Inflammatory macrophage treated with lipopolysaccharide for 1 hour (primary cell): ENCODE data around the gene NF2.

Experiments
- DNase-seq, 2 donors: peaks; one replicate each; pipeline ENCODE4 v3.0.0-alpha.2; 2020 to 2022

NF2 gene

GRCh38 chr22:29632672-29633071 is 29.2 kb downstream of the NF2 start:
- no peak for DNase-seq

DNA sequence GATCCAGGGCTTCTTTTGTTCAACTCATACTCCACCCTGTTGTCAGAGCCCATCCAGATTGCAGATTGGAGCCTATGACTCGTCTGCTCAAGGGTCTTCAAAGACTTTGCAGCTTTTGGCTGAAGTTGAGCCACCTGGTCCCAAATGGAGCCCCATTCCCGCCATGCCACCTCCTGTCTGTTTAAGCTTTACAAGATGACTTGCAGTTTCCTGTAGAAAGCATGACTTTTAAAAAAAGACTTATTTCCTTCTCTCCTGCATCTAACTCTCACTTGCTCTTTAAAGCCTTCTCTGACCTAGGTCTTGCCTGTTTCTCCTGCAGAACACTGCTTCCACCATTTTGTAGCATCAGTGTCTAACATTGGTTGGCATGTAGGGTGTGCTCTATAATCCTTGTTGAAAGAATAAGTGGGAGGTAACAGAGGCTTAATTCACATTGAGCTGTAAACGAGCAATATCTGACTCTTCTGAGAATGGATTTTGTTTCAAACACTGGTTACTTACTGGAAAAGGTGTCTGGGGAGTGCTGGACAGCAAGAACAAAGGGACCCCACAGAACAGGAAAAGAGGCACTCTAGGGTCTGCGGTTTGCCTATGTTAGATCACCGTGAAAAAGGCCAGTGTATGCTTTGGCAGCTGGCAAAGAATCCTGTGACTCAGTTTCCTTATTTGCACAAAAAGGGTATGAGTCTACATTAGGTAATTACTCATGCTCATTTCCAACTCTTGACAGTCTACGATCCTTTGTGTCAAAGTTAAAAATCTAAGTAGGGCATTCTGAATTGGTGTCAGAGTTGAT is 30.3 kb downstream of the NF2 start:
- no peak for DNase-seq

- DNase-seq: no peak
These were observed 31.4 kb downstream of the NF2 start for GRCh38 chr22:29634847-29635246.

- peak; percentile 20 to 48 for DNase-seq
These were observed 32.4 kb downstream of the NF2 start for GRCh38 chr22:29635734-29636357.

DNA sequence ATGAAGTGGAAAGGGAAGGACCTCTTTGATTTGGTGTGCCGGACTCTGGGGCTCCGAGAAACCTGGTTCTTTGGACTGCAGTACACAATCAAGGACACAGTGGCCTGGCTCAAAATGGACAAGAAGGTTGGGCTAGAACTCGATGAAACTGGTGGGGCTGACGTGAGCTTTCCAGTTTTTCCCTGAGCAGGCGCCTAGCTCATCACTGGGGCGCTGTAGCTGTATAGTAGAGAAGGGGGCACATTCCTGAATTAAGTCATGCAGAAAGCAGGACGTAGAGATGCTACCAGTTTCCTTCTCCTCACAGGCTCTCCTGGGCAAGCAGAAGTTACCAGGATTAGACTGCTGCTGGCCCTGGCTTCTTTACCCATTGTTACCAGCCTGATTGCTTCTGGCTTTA is 33.3 kb downstream of the NF2 start:
- no peak for DNase-seq

DNA sequence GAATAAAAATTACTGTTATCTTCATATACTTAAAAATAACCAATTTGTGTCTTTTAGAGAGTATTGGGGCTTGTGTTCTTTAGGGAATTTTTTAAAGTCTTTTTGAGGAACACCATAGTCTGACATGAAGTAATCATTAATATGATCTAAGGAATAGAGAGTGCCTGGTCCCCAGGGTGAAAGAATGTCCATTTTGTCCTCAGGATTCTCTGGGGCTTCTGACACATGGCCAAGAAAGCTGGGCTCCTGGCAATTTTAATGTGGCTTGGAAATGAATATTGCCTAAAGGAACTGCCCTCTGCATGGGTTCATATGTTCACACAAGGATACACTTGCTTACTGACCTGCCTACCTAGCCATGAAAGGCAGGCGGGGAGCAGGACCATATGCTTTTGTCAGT is 33.7 kb downstream of the NF2 start:
- no peak for DNase-seq

GRCh38 chr22:29638678-29639077 is 35.2 kb downstream of the NF2 start:
- DNase-seq: no peak

DNA sequence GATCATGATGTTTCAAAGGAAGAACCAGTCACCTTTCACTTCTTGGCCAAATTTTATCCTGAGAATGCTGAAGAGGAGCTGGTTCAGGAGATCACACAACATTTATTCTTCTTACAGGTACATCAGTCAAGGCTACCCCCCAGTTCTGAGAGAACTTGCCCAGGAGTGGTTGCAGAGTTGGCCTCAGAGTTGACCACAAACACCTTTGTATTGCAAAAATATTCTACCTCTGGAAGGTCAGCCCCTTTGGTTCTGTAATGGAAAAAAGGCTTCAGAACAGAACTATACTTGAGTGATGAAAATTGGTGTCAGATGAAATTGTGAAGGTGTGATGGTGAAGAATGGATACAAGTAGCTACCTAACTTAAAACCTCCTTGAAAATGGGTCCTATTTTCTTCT is 35.7 kb downstream of the NF2 start:
- no peak for DNase-seq

- peak; percentile 55 to 60 for DNase-seq
These were observed 37.7 kb downstream of the NF2 start for GRCh38 chr22:29641042-29641699.

- DNase-seq: no peak
These were observed 38.4 kb downstream of the NF2 start for GRCh38 chr22:29641700-29642330.

DNA sequence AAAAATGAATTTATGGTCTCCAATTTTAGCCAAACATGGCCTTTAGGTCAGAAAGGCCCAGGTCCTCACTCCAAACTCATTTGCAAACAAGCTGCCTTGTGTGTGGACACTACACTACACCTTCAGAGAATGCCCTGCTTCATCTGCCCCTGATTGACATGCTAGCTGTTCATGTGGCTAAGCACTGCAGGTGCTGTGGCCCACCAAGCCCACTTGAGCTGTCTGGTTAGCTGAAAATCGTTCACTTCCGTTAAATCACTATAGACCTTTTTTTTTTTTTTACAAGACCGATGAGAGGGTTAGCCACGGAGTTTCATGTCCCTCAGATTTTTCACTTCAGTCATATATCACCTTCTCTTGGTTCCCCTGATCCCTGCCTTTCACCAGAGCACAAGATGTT is 39.3 kb downstream of the NF2 start:
- no peak for DNase-seq

DNA sequence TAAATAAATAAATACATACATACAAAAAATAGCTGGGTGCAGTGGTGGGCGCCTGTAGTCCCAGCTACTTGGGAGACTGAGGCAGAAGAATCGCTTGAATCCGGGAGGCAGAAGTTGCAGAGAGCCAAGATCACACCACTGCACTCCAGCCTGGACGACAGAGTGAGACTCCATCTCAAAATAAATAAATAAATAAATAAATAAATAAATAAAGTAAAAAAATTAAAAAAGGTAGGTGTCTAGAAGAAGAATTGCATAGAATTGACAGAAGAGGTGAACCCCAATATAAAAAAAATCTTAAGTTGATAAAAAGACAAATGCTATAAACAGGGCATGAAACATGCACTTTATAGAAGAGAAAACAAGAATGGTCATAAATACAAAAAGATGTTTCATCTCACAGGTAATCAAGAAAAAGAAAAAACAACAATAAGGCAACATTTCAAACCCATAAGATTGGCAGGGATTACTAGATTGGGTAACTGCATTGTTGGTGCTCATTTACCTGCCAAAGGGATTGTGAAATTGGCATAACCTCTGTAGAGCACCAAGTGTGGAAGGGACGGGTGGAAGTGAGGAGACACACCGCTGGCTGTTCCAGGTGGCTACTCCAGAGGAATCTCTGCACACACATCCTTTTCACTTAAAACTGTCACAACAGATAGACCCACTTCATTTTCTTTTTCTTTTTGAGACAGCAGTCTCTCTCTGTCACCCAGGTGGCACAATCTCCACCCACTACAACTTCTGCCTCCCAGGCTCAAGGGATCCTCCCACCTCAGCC is 44.7 kb downstream of the NF2 start:
- DNase-seq: no peak

GRCh38 chr22:29650370-29650769 is 46.9 kb downstream of the NF2 start:
- DNase-seq: no peak

DNA sequence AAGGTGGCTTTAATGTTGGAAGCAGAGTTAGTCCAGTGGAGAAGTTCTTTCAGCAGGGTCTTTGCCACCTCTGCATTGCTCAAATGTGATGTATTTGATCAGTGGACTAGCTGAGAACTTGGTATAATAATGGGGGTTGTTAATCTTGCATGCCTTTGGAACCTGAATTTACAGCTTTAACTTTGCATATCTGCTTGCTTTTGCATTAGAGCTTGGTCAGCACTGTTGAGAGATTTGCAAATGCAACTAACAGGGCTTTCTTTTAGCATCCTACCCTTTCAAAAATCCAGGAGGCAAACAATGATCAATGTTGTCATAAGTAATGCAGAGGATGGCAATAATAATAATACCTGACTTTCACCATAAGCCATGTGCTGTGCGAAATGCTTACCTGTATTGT is 48.2 kb downstream of the NF2 start:
- DNase-seq: no peak

- DNase-seq: no peak
These were observed 51.0 kb downstream of the NF2 start for GRCh38 chr22:29654420-29654819.

- no peak for DNase-seq
These were observed 51.4 kb downstream of the NF2 start for GRCh38 chr22:29654882-29655281.

DNA sequence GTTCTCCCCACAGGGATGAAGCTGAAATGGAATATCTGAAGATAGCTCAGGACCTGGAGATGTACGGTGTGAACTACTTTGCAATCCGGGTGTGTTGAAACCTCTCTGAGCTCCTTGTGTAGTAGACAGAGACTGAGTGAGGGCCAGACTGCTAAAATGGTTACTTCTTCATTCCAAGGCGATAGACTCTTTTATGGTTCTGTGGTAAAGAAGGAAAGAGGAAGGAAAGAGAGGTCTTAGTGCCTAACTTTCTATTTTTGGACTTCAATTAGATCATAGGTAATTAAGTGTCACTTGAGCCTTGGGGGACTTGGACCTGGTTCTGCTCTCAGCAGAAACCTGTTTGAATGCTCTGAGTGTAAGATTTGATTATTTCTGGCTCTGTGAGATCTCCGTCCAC is 54.7 kb downstream of the NF2 start:
- DNase-seq: peak; percentile 64 to 75

- no peak for DNase-seq
These were observed 56.6 kb downstream of the NF2 start for GRCh38 chr22:29660021-29660420.

GRCh38 chr22:29661336-29661735 is 57.9 kb downstream of the NF2 start:
- no peak for DNase-seq

DNA sequence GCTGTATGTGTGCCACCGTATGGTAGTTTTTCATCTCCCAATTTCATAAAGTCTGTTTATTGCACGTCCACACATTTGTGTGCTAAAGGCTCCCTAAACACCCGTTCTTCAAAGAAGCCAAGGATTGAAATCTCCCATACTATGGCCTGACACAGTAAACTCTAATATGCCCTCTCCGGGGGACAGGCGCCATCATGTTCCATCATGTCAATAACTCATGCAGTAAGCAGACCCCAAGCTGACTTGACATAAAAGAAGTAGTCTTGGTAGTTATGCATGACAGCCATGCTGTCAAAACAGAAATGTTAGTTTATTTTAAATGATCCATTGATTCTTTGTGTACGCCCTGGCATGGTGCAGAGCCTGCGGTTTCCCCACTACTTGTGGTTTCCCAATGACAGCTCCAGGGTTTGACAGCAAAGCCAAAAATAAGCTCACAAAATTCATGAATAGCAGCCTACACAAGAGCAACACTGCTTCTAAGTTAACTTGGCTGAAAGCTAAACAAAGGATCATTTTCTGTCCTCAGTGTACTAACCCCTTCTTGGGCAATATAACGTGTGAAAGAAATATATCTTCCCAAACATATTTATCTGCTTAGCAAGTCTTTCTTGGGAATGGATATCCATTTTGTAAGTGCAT is 59.9 kb downstream of the NF2 start:
- no peak for DNase-seq

- no peak for DNase-seq
These were observed 62.1 kb downstream of the NF2 start for GRCh38 chr22:29665486-29665885.

- DNase-seq: no peak
These were observed 65.2 kb downstream of the NF2 start for GRCh38 chr22:29668673-29669072.
